ENCODE results near the gene HIF3A. TPM values are rescaled to one million over a fixed set of nuclear protein-coding genes. Genes with fewer than 3 reads are reported as not detected.
A peak's percentile ranks its signal among the peaks of the same experiment; 100 is the strongest.
"Not testable (repeated sequence)": the region's sequence is repeated elsewhere in the genome, so short reads cannot be mapped to it uniquely, and the experiment has no call there.

HIF3A gene
- total RNA-seq, 1 experiment from 2014 or later, result 0.98 TPM

GRCh38 chr19:46271481-46272197, 25.2 kb upstream of the HIF3A start:
- Histone ChIP-seq H3K9me2 (ENCODE audit: insufficient read depth) (no peaks in the 10 kb centered on the region), H3K9me3 (ENCODE audit: control insufficient read depth in 1 of 2, insufficient read depth in 1 of 2, low read depth in 1 of 2, low read length in 2 of 2) (no peaks in the 10 kb centered on the region), H3K4me3 (replicated peaks in 1 of 2; ENCODE audit: low read depth in 1 of 2, low read length in 2 of 2) (no peak overlapping the region), H3K27ac (ENCODE audit: low read depth, low read length) (no peak overlapping the region), H3K79me2 (ENCODE audit: insufficient read depth, low read length) (no peaks in the 10 kb centered on the region), H2AFZ (ENCODE audit: low read depth, low read length, poor library complexity, severe bottlenecking) (no peak overlapping the region), H3K36me3 (ENCODE audit: control insufficient read depth in 1 of 2, insufficient read depth in 2 of 2, low read length in 2 of 2) (no peaks in the 10 kb centered on the region), H4K20me1 (ENCODE audit: insufficient read depth) (no peaks in the 10 kb centered on the region), H3K9ac (ENCODE audit: low read length) (no peak overlapping the region), H3K4me2 (ENCODE audit: low read length) (peak overlapping the region; percentile 28; the same call in 1 of the 2 replicates), H3K4me1 (ENCODE audit: control insufficient read depth in 1 of 2, insufficient read depth in 2 of 2, low read length in 2 of 2) (peaks cover 0 to 9% of the 10 kb centered on the region in 2 experiments; a peak in 1 of 4 replicates), H3K27me3 (ENCODE audit: insufficient read depth, low read length) (peaks cover 19% of the 10 kb centered on the region)
- BruUV-seq (replicated peaks), result no TSS peak
- ChIA-PET CTCF (interaction anchor here (0.8 to 1.0 kb wide), 3 partner anchors 9 to 193 kb away, joined by 4 to 10 read pairs (median 6); no protein-coding TSS in a partner anchor), RAD21 (ENCODE audit: low non-redundant PET in 1 of 2, low total read pairs in 2 of 2, uncharacterized antibody in 2 of 2, unreplicated experiment in 2 of 2) (interaction anchor here in 1 of 2 experiments (0.7 kb wide), 1 partner anchor 277 kb away, joined by 3 read pairs; the partner anchor contains the start of gene CCDC61), POLR2A (no interaction called here)
- DNase-seq (ENCODE audit: low read depth, low spot score) (no peak), ATAC-seq (peak; percentile 42; the same call in 1 of the 2 replicates)
- intact Hi-C loops (cut with micrococcal nuclease), result no loop called here
- TF ChIP-seq JUND (IDR thresholded peaks at IDR 0.05) (peak; percentile 51; the same call in 1 of the 2 replicates), ATF3 (IDR thresholded peaks at IDR 0.05) (no peak), YY1 (IDR thresholded peaks at IDR 0.05; ENCODE audit: extremely low read depth, insufficient replicate concordance, low read depth, low read length) (no peak), SP1 (IDR thresholded peaks at IDR 0.05; ENCODE audit: low read depth) (peak; percentile 34; the same call in 1 of the 2 replicates), EGR1 (IDR thresholded peaks at IDR 0.05; ENCODE audit: low read depth) (no peak), CEBPB (IDR thresholded peaks at IDR 0.05; ENCODE audit: low read depth) (0 out of 2 replicates have a peak, but pooled peaks have one; percentile 30), ZFX (IDR thresholded peaks at IDR 0.05) (no peak), EZH2phosphoT487 (IDR thresholded peaks at IDR 0.05; ENCODE audit: borderline replicate concordance) (no peak), REST (IDR thresholded peaks at IDR 0.05; ENCODE audit: low read depth) (no peak), TCF7L2 (IDR thresholded peaks at IDR 0.05; ENCODE audit: borderline replicate concordance, extremely low read depth, insufficient read depth, insufficient read length) (no peak), FOSL1 (IDR thresholded peaks at IDR 0.05; ENCODE audit: low read depth) (peak; percentile 45; the same call in 1 of the 2 replicates), EZH2 (IDR thresholded peaks at IDR 0.05) (no peak), CTCF (IDR thresholded peaks at IDR 0.05 in 2 of 3, conservative IDR thresholded peaks at IDR 0.05 in 1 of 3; ENCODE audit: borderline replicate concordance in 1 of 3, insufficient read depth in 1 of 3, low read depth in 2 of 3, low read length in 2 of 3) (no peak), POLR2A (IDR thresholded peaks at IDR 0.05; ENCODE audit: borderline replicate concordance, extremely low read depth, insufficient read depth, insufficient read length) (no peak)

GRCh38 chr19:46273931-46274330, 22.9 kb upstream of the HIF3A start:
- H3K27ac ChIP-seq (ENCODE audit: low read depth, low read length); POLR2A ChIA-PET; H3K9me3 ChIP-seq (ENCODE audit: control insufficient read depth in 1 of 2, insufficient read depth in 1 of 2, low read depth in 1 of 2, low read length in 2 of 2); DNase-seq (ENCODE audit: low read depth, low spot score); H3K79me2 ChIP-seq (ENCODE audit: insufficient read depth, low read length); CTCF ChIA-PET; RAD21 ChIA-PET (ENCODE audit: low non-redundant PET in 1 of 2, low total read pairs in 2 of 2, uncharacterized antibody in 2 of 2, unreplicated experiment in 2 of 2); H3K4me2 ChIP-seq (ENCODE audit: low read length); H3K9ac ChIP-seq (ENCODE audit: low read length); ATAC-seq; BruUV-seq (replicated peaks); H3K4me1 ChIP-seq (ENCODE audit: control insufficient read depth in 1 of 2, insufficient read depth in 2 of 2, low read length in 2 of 2); intact Hi-C loops (cut with micrococcal nuclease); H3K27me3 ChIP-seq (ENCODE audit: insufficient read depth, low read length); H3K36me3 ChIP-seq (ENCODE audit: control insufficient read depth in 1 of 2, insufficient read depth in 2 of 2, low read length in 2 of 2); H3K4me3 ChIP-seq (replicated peaks in 1 of 2; ENCODE audit: low read depth in 1 of 2, low read length in 2 of 2); H4K20me1 ChIP-seq (ENCODE audit: insufficient read depth); H3K9me2 ChIP-seq (ENCODE audit: insufficient read depth); H2AFZ ChIP-seq (ENCODE audit: low read depth, low read length, poor library complexity, severe bottlenecking): not testable (repeated sequence)

Data from HCT116 (cell line).